HCT116 (cell line): Measurements from ENCODE around the gene DIPK1B. TPM values are rescaled to one million over a fixed set of nuclear protein-coding genes. Genes with fewer than 3 reads are reported as not detected.

Experiments used
- ATAC-seq: fragments of 200-7000 bp; cut with Tn5 transposase; 2 replicates; pipeline ENCODE4 v1.9.1; 2020; ENCODE audit warnings: mild to moderate bottlenecking, moderate library complexity
- BruUV-seq: library from RNA; stranded (reverse); fragments of 400-500 nt; replicated peaks from 2 replicates; lab custom pipeline; 2021; lab: Mats Ljungman, UMichigan
- CTCF ChIA-PET: fragments of 300-600 bp; sonication (Branson Sonifier 250); formaldehyde crosslinking; loops from one replicate; lab custom pipeline; 2021; ENCODE audit warnings: antibody characterized with exemption; lab: Charles Lee
- POLR2A ChIA-PET: fragments of 300-600, 350-600 bp; sonication (Branson Sonifier 250); formaldehyde crosslinking; loops from one replicate; lab custom pipeline; 2021; ENCODE audit warnings: antibody characterized with exemption; lab: Charles Lee
- RAD21 ChIA-PET, 2 experiments: fragments of 300-600 bp; sonication (Branson Sonifier 250); formaldehyde crosslinking; loops; one replicate each; lab custom pipeline; 2023; ENCODE audit warnings: low total read pairs in 2 of 2; ENCODE audit not compliant: uncharacterized antibody in 2 of 2, unreplicated experiment in 2 of 2, low non-redundant PET in 1 of 2; lab: Charles Lee
- DNase-seq: peaks from one replicate; pipeline ENCODE4 v3.0.0-alpha.2; 2010; ENCODE audit warnings: low read depth, low spot score
- H2AFZ ChIP-seq: fragments of 200-600 bp; shearing (Covaris generic), sonication (generic); 2 replicates; pipeline ENCODE4 v1.6.1; 2017; ENCODE audit warnings: low read depth, mixed run types, mixed read lengths, antibody characterized with exemption, low read length; ENCODE audit not compliant: poor library complexity, severe bottlenecking
- H3K27ac ChIP-seq: 2 replicates; pipeline ENCODE4 v1.5.1; 2012; ENCODE audit warnings: low read depth, low read length
- H3K27me3 ChIP-seq: fragments of 200-600 bp; sonication (generic); 2 replicates; pipeline ENCODE4 v1.6.1; 2016; ENCODE audit warnings: mixed run types, low read length, mixed read lengths; ENCODE audit not compliant: insufficient read depth
- H3K36me3 ChIP-seq, 2 experiments: fragments of 200-500 bp in 1 of 2; fragments of 200-600 bp in 1 of 2; sonication (Bioruptor generic) in 1 of 2; sonication (generic) in 1 of 2; 2 replicates each; pipeline versions ENCODE4 v1.5.1 to v1.6.1; 2014 to 2016; ENCODE audit warnings: low read length in 2 of 2, inconsistent platforms in 1 of 2, mixed read lengths in 1 of 2, mixed run types in 1 of 2; ENCODE audit not compliant: insufficient read depth in 2 of 2, control insufficient read depth in 1 of 2
- H3K4me1 ChIP-seq, 2 experiments: fragments of 200-600 bp in 1 of 2; sonication (generic) in 1 of 2; 2 replicates each; pipeline versions ENCODE4 v1.5.1 to v1.6.1; 2012 to 2017; ENCODE audit warnings: low read length in 2 of 2, inconsistent platforms in 1 of 2, mild to moderate bottlenecking in 1 of 2, mixed read lengths in 1 of 2, mixed run types in 1 of 2, moderate library complexity in 1 of 2; ENCODE audit not compliant: insufficient read depth in 2 of 2, control insufficient read depth in 1 of 2
- H3K4me2 ChIP-seq: fragments of 200-600 bp; sonication (generic); 2 replicates; pipeline ENCODE4 v1.6.1; 2017; ENCODE audit warnings: mixed run types, low read length, mixed read lengths
- H3K4me3 ChIP-seq, 2 experiments: fragments of 200-600 bp in 1 of 2; sonication (generic) in 1 of 2; replicated peaks in 1 of 2; 2 replicates each; pipeline ENCODE4 v1.5.1; 2011 to 2016; ENCODE audit warnings: low read length in 2 of 2, control low read depth in 1 of 2, low read depth in 1 of 2, mild to moderate bottlenecking in 1 of 2, mixed read lengths in 1 of 2, mixed run types in 1 of 2
- H3K79me2 ChIP-seq: fragments of 200-600 bp; sonication (generic); 2 replicates; pipeline ENCODE4 v1.6.1; 2017; ENCODE audit warnings: mild to moderate bottlenecking, mixed run types, low read length, moderate library complexity, mixed read lengths; ENCODE audit not compliant: insufficient read depth
- H3K9ac ChIP-seq: fragments of 200-600 bp; sonication (generic); 2 replicates; pipeline ENCODE4 v1.6.1; 2016; ENCODE audit warnings: low read length, mixed read lengths
- H3K9me2 ChIP-seq: fragments of 200-600 bp; sonication (generic), shearing (Covaris generic); 2 replicates; pipeline ENCODE4 v1.6.1; 2017; ENCODE audit warnings: mixed run types, mild to moderate bottlenecking, moderate library complexity; ENCODE audit not compliant: insufficient read depth
- H3K9me3 ChIP-seq, 2 experiments: fragments of 200-500 bp in 1 of 2; fragments of 200-600 bp in 1 of 2; sonication (Bioruptor generic) in 1 of 2; sonication (generic) in 1 of 2; 2 replicates each; pipeline ENCODE4 v1.6.1; 2014 to 2017; ENCODE audit warnings: low read length in 2 of 2, mixed read lengths in 2 of 2, inconsistent platforms in 1 of 2, low read depth in 1 of 2, mild to moderate bottlenecking in 1 of 2, mixed run types in 1 of 2, moderate library complexity in 1 of 2; ENCODE audit not compliant: control insufficient read depth in 1 of 2, insufficient read depth in 1 of 2
- H4K20me1 ChIP-seq: fragments of 200-600 bp; sonication (generic), shearing (Covaris generic); 2 replicates; pipeline ENCODE4 v1.6.1; 2017; ENCODE audit warnings: mixed run types, mild to moderate bottlenecking, moderate library complexity; ENCODE audit not compliant: insufficient read depth
- CBX3 ChIP-seq: IDR thresholded peaks from 2 replicates; pipeline ENCODE4 v1.6.1; 2012; ENCODE audit warnings: low read depth
- FOSL1 ChIP-seq: IDR thresholded peaks from 2 replicates; pipeline ENCODE4 v1.6.1; 2012; ENCODE audit warnings: low read depth
- SIN3A ChIP-seq: IDR thresholded peaks from 2 replicates; pipeline ENCODE4 v1.6.1; 2012; ENCODE audit warnings: low read depth
- YY1 ChIP-seq: IDR thresholded peaks from 2 replicates; pipeline ENCODE4 v1.6.1; 2011; ENCODE audit warnings: low read length, low read depth, moderate library complexity, mild to moderate bottlenecking; ENCODE audit not compliant: insufficient replicate concordance; ENCODE audit errors: extremely low read depth
- intact Hi-C: fragments of 100-400 bp; cut with micrococcal nuclease; formaldehyde crosslinking; loops from 2 replicates; pipeline ENCODE4 v1.10.0; 2022
- total RNA-seq: library from RNA; stranded (reverse); gene quantifications from one replicate; pipeline ENCODE4 v1.2.1, GENCODE V29; 2021; ENCODE audit not compliant: unreplicated experiment
- TF ChIP-seq, protein P1 (sequence below): IDR thresholded peaks from 2 replicates; pipeline ENCODE4 v1.6.1; 2012; ENCODE audit warnings: low read depth
- TF ChIP-seq, protein P2 (sequence below): IDR thresholded peaks from 2 replicates; pipeline ENCODE4 v1.6.1; 2012
- TF ChIP-seq, protein P3 (sequence below): IDR thresholded peaks from 2 replicates; pipeline ENCODE4 v1.6.1; 2012
- TF ChIP-seq, protein P4 (sequence below): IDR thresholded peaks from 2 replicates; pipeline ENCODE4 v1.6.1; 2011; ENCODE audit warnings: mild to moderate bottlenecking, low read length, moderate library complexity; ENCODE audit not compliant: insufficient replicate concordance; ENCODE audit errors: extremely low read depth

DIPK1B gene
- total RNA-seq, 1 experiment from 2014 or later, result 15.6 TPM

DNA sequence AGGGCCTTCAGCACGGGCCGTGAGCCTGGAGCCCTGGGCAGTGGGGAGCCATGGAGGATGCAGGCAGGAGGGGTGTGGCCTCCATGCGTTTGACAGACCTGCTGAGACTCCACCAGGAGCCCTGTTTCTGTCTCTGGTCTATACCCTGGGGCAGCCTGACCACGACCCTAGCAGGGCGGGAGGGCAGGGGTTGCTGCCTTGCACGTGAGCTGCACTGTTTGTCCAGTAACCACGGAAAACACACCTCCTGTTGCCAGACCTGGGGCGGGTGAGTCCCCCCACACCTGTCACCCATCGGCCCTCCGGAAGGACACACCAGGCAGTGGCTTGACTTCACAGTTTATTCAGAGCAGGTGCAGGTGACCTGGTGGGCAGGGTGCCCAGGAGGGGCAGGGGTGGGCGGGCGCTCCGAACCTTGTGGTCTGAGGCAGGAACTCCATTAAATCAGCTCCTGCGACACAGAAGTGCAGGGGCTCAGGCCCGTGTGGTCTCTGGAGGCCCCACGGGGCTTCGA is 41.7 kb downstream of the DIPK1B start:
- Histone ChIP-seq H3K9me3 (peaks cover 4 to 22% of the 10 kb centered on the region in 2 experiments; a peak in 3 of 4 replicates), H3K4me3 (no peak overlapping the region), H3K27ac (no peak overlapping the region), H3K4me1 (no peaks in the 10 kb centered on the region), H3K27me3 (no peaks in the 10 kb centered on the region), H3K79me2 (no peaks in the 10 kb centered on the region), H3K4me2 (no peak overlapping the region), H4K20me1 (no peaks in the 10 kb centered on the region), H3K9me2 (no peaks in the 10 kb centered on the region), H2AFZ (no peak overlapping the region), H3K36me3 (no peaks in the 10 kb centered on the region), H3K9ac (no peak overlapping the region)
- DNase-seq (no peak), ATAC-seq (no peak)
- intact Hi-C loops, result no loop called here
- TF ChIP-seq, protein P1, sequence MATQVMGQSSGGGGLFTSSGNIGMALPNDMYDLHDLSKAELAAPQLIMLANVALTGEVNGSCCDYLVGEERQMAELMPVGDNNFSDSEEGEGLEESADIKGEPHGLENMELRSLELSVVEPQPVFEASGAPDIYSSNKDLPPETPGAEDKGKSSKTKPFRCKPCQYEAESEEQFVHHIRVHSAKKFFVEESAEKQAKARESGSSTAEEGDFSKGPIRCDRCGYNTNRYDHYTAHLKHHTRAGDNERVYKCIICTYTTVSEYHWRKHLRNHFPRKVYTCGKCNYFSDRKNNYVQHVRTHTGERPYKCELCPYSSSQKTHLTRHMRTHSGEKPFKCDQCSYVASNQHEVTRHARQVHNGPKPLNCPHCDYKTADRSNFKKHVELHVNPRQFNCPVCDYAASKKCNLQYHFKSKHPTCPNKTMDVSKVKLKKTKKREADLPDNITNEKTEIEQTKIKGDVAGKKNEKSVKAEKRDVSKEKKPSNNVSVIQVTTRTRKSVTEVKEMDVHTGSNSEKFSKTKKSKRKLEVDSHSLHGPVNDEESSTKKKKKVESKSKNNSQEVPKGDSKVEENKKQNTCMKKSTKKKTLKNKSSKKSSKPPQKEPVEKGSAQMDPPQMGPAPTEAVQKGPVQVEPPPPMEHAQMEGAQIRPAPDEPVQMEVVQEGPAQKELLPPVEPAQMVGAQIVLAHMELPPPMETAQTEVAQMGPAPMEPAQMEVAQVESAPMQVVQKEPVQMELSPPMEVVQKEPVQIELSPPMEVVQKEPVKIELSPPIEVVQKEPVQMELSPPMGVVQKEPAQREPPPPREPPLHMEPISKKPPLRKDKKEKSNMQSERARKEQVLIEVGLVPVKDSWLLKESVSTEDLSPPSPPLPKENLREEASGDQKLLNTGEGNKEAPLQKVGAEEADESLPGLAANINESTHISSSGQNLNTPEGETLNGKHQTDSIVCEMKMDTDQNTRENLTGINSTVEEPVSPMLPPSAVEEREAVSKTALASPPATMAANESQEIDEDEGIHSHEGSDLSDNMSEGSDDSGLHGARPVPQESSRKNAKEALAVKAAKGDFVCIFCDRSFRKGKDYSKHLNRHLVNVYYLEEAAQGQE, result no peak
- TF ChIP-seq FOSL1 (no peak), CBX3 (no peak), SIN3A (no peak), YY1 (no peak)
- TF ChIP-seq, protein P2, sequence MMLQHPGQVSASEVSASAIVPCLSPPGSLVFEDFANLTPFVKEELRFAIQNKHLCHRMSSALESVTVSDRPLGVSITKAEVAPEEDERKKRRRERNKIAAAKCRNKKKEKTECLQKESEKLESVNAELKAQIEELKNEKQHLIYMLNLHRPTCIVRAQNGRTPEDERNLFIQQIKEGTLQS, result no peak
- TF ChIP-seq, protein P3, sequence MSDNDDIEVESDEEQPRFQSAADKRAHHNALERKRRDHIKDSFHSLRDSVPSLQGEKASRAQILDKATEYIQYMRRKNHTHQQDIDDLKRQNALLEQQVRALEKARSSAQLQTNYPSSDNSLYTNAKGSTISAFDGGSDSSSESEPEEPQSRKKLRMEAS, result no peak
- TF ChIP-seq, protein P4, sequence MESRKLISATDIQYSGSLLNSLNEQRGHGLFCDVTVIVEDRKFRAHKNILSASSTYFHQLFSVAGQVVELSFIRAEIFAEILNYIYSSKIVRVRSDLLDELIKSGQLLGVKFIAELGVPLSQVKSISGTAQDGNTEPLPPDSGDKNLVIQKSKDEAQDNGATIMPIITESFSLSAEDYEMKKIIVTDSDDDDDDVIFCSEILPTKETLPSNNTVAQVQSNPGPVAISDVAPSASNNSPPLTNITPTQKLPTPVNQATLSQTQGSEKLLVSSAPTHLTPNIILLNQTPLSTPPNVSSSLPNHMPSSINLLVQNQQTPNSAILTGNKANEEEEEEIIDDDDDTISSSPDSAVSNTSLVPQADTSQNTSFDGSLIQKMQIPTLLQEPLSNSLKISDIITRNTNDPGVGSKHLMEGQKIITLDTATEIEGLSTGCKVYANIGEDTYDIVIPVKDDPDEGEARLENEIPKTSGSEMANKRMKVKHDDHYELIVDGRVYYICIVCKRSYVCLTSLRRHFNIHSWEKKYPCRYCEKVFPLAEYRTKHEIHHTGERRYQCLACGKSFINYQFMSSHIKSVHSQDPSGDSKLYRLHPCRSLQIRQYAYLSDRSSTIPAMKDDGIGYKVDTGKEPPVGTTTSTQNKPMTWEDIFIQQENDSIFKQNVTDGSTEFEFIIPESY, result no peak
- ChIA-PET RAD21 (no interaction called here), CTCF (interaction anchor here (1.4 kb wide), 1 partner anchor 61 kb away, joined by 4 read pairs; no protein-coding TSS in a partner anchor), POLR2A (no interaction called here)
- BruUV-seq, result no TSS peak
